ENCODE measurements around the gene PEPD. TPM values are rescaled to one million over a fixed set of nuclear protein-coding genes. Genes with fewer than 3 reads are reported as not detected.

The PEPD gene
- total and polyA plus RNA-seq, 2 of the 4 experiments (the other 2 are of a cell fraction) = 36.7 to 88.4 TPM

GRCh38 chr19:33471111-33471996 lies 50.2 kb downstream of the PEPD start (continued):
- TF ChIP-seq ELK1 (IDR thresholded peaks at IDR 0.05; ENCODE audit: borderline replicate concordance, low read depth, low read length) = no peak

DNA sequence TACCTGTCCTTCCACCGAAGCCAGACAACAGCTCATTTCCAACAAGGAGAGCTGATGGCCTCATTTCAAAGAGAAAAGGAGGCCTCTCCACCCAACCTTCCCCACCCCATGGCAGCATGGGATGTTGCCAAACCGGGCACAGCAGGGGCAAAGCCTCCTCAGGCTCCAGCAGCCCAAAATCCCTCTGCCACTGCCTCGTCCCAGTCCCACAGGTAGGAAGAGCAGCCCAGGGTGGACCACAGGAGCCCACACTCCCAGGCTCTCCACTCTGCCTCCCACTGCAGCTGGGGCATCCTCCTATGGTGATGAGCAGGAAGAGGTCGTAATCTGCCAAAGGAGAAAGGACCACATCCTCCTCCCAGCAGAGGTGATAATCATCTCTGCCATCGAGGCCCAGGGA lies 50.9 kb downstream of the PEPD start:
- Histone ChIP-seq H3K4ac (ENCODE audit: low read depth, low read length) (no peak overlapping the region), H4K8ac (ENCODE audit: low read depth in 2 of 2, low read length in 2 of 2) (no peak overlapping the region), H3K79me1 (ENCODE audit: low read depth in 1 of 2, low read length in 2 of 2) (peaks cover 0 to 3% of the 10 kb centered on the region in 2 experiments; a peak in 1 of 4 replicates), H3K9me1 (ENCODE audit: insufficient read depth, low read length) (peaks cover 19% of the 10 kb centered on the region), H3K27ac (ENCODE audit: insufficient read depth, low read length) (no peak overlapping the region), H3K4me3 (ENCODE audit: insufficient read depth, low read depth, low read length) (no peak overlapping the region), H3K23ac (ENCODE audit: low read depth, low read length) (no peak overlapping the region), H2BK15ac (ENCODE audit: low read depth, low read length) (no peak overlapping the region), H3K9me3 (ENCODE audit: control insufficient read depth, insufficient read depth, low read length) (no peaks in the 10 kb centered on the region), H3K18ac (ENCODE audit: low read depth, low read length) (no peak overlapping the region), H3K14ac (replicated peaks; ENCODE audit: low read depth, low read length) (no peak overlapping the region), H3K36me3 (ENCODE audit: control insufficient read depth, insufficient read depth, low read length) (peaks cover 2% of the 10 kb centered on the region; the same call in 1 of the 2 replicates), H3K27me3 (ENCODE audit: control insufficient read depth, insufficient read depth, low read length) (no peaks in the 10 kb centered on the region), H2BK20ac (ENCODE audit: low read depth, low read length) (no peak overlapping the region), H2BK5ac (ENCODE audit: low read depth, low read length, poor library complexity, severe bottlenecking) (no peak overlapping the region), H2BK120ac (ENCODE audit: low read depth, low read length) (no peak overlapping the region), H4K20me1 (ENCODE audit: insufficient read depth, low read length) (peaks cover 7% of the 10 kb centered on the region; the same call in 1 of the 2 replicates), H2AFZ (replicated peaks; ENCODE audit: low read length, poor library complexity) (no peak overlapping the region), H4K5ac (ENCODE audit: low read depth, low read length) (no peak overlapping the region), H3K9ac (ENCODE audit: low read depth, low read length) (no peak overlapping the region), H2AK9ac (replicated peaks; ENCODE audit: low read depth, low read length, poor library complexity) (no peak overlapping the region), H3K4me1 (ENCODE audit: control insufficient read depth, insufficient read depth, low read length) (peaks cover 9% of the 10 kb centered on the region), H3K56ac (ENCODE audit: extremely low read depth, insufficient read depth, low read length) (no peak overlapping the region), H3K4me2 (ENCODE audit: low read depth, low read length) (no peak overlapping the region), H2AK5ac (ENCODE audit: low read depth, low read length) (no peak overlapping the region), H4K91ac (ENCODE audit: insufficient read depth, low read depth, low read length) (no peak overlapping the region)
- BruUV-seq (replicated peaks) = no TSS peak
- intact Hi-C loops (cut with micrococcal nuclease) = no loop called here
- no peak for TF ChIP-seq RAD21 (IDR thresholded peaks at IDR 0.05; ENCODE audit: low read length)
- no CpG with 5 or more reads among the region's 5 CpGs for WGBS, 2 experiments (ENCODE audit: extremely low coverage in 2 of 2, insufficient read length in 1 of 2)
- POLR2A ChIA-PET (ENCODE audit: unreplicated experiment) = no interaction called here
- ATAC-seq (ENCODE audit: low read depth) = no peak
- dilution Hi-C loops (cut with HindIII; ENCODE audit: low sequenced_read_pairs, unreplicated experiment) = no loop called here
- in situ Hi-C loops (cut with MboI; ENCODE audit: low sequenced_read_pairs) = no loop called here
- CTCF ChIA-PET = no interaction called here
- DNase-seq = no peak
